ENCODE results near the gene TAGLN3. TPM values are rescaled to one million over a fixed set of nuclear protein-coding genes. Genes with fewer than 3 reads are reported as not detected.

TAGLN3 gene
- total and polyA plus RNA-seq, 11 donors: 0.25 to 1.7 (median 0.77) TPM; not detected in 4

- DNase-seq (no peak), ATAC-seq (no peak)
- Histone ChIP-seq H3K36me3 (no peaks in the 10 kb centered on the region), H3K27ac (no peak overlapping the region), H3K27me3 (no peaks in the 10 kb centered on the region), H3K4me1 (peaks cover 0 to 8% (median 0%) of the 10 kb centered on the region in 12 donors), H3K9me3 (no peaks in the 10 kb centered on the region), H3K4me3 (no peak overlapping the region)
- TF ChIP-seq CTCF (IDR thresholded peaks at IDR 0.05): no peak
- TF ChIP-seq POLR2A (IDR thresholded peaks at IDR 0.05): no peak
- 70 to 81% (median 70%) methylated on average over 4 of the region's 4 CpGs for WGBS, 4 donors
- intact Hi-C loops (cut with DNase I): loop anchor here in 2 of 10 donors (10.0 kb wide), 1 partner anchor 382 kb away; no protein-coding TSS in a partner anchor
Observed at GRCh38 chr3:112046599-112046998, 47.9 kb downstream of the TAGLN3 start.

- Histone ChIP-seq H3K36me3 (no peaks in the 10 kb centered on the region), H3K4me3 (no peak overlapping the region), H3K27me3 (no peaks in the 10 kb centered on the region), H3K4me1 (peaks cover 0 to 8% (median 0%) of the 10 kb centered on the region in 12 donors), H3K27ac (no peak overlapping the region), H3K9me3 (no peaks in the 10 kb centered on the region)
- intact Hi-C loops (cut with DNase I): loop anchor here in 2 of 10 donors (10.0 kb wide), 1 partner anchor 382 kb away; no protein-coding TSS in a partner anchor
- ATAC-seq (no peak), DNase-seq (no peak)
- WGBS, 4 donors: 86 to 90% (median 88%) methylated on average over 1 of the region's 1 CpG
- TF ChIP-seq CTCF (IDR thresholded peaks at IDR 0.05): no peak
- TF ChIP-seq POLR2A (IDR thresholded peaks at IDR 0.05): no peak
Observed at GRCh38 chr3:112047264-112047663, 48.5 kb downstream of the TAGLN3 start.

GRCh38 chr3:112048911-112049310 lies 50.2 kb downstream of the TAGLN3 start:
- intact Hi-C loops (cut with DNase I): loop anchor here in 2 of 10 donors (10.0 kb wide), 1 partner anchor 384 kb away; no protein-coding TSS in a partner anchor
- peaks cover 0 to 2% (median 0%) of the 10 kb centered on the region in 12 donors for H3K4me1 ChIP-seq

GRCh38 chr3:112053229-112053628 lies 54.5 kb downstream of the TAGLN3 start:
- Histone ChIP-seq H3K4me3 (no peak overlapping the region), H3K36me3 (no peaks in the 10 kb centered on the region), H3K27me3 (peaks cover 0 to 2% (median 0%) of the 10 kb centered on the region in 9 donors), H3K27ac (no peak overlapping the region), H3K4me1 (no peaks in the 10 kb centered on the region), H3K9me3 (no peaks in the 10 kb centered on the region)
- WGBS, 4 donors: 28 to 41% (median 35%) methylated on average over 1 of the region's 1 CpG
- TF ChIP-seq POLR2A (IDR thresholded peaks at IDR 0.05) (no peak), CTCF (IDR thresholded peaks at IDR 0.05) (no peak)
- DNase-seq (no peak), ATAC-seq (no peak)
- intact Hi-C loops (cut with DNase I): no loop called here

More at GRCh38 chr3:112048911-112049310, 50.2 kb downstream of the TAGLN3 start:
- Histone ChIP-seq H3K27me3 (peaks cover 0 to 2% (median 0%) of the 10 kb centered on the region in 9 donors), H3K36me3 (no peaks in the 10 kb centered on the region), H3K27ac (no peak overlapping the region), H3K9me3 (no peaks in the 10 kb centered on the region), H3K4me3 (no peak overlapping the region)
- 68 to 73% (median 68%) methylated on average over 8 of the region's 8 CpGs for WGBS, 4 donors
- ATAC-seq (no peak), DNase-seq (no peak)
- TF ChIP-seq CTCF (IDR thresholded peaks at IDR 0.05) (no peak), POLR2A (IDR thresholded peaks at IDR 0.05) (no peak)
